ENCODE data around the gene COLEC11.

The COLEC11 gene

GRCh38 chr2:3679180-3679579, 84.3 kb downstream of the COLEC11 start:
- DNase-seq: no peak

GRCh38 chr2:3679616-3680393, 84.9 kb downstream of the COLEC11 start:
- DNase-seq: no peak

- DNase-seq: no peak
These were observed 85.8 kb downstream of the COLEC11 start for GRCh38 chr2:3680548-3681345.

GRCh38 chr2:3681625-3682024, 86.7 kb downstream of the COLEC11 start:
- DNase-seq: no peak

- DNase-seq: no peak
These were observed 87.9 kb downstream of the COLEC11 start for GRCh38 chr2:3682811-3683210.

- no peak for DNase-seq
These were observed 89.0 kb downstream of the COLEC11 start for GRCh38 chr2:3683748-3684454.

GRCh38 chr2:3689998-3690748, 95.3 kb downstream of the COLEC11 start:
- DNase-seq: no peak

GRCh38 chr2:3692375-3692774, 97.5 kb downstream of the COLEC11 start:
- DNase-seq: no peak
